Natural killer cell (primary cell): ENCODE results near the gene DPYSL5. TPM values are rescaled to one million over a fixed set of nuclear protein-coding genes. Genes with fewer than 3 reads are reported as not detected.

Experiments used
- ATAC-seq, 3 donors: fragments of 150-1000 bp in 2 of 3; fragments of 200-7000 bp in 1 of 3; cut with Tn5 transposase; 1 replicate in 1 of 3; 2 replicates in 2 of 3; pipeline ENCODE4 v1.10.0; 2021; ENCODE audit warnings: mild to moderate bottlenecking in 2 of 3, moderate library complexity in 2 of 3
- DNase-seq, 2 donors: peaks; one replicate each; pipeline versions ENCODE4 v3.0.0 to v3.0.0-alpha.2; 2013 to 2021; ENCODE audit warnings: mixed read lengths in 1 of 2
- H3K27ac ChIP-seq: one replicate; pipeline ENCODE4 v1.5.1; 2013; ENCODE audit warnings: mild to moderate bottlenecking, low read length
- H3K27me3 ChIP-seq: one replicate; pipeline ENCODE4 v1.6.1; 2013; ENCODE audit warnings: low read length; ENCODE audit not compliant: control insufficient read depth, insufficient read depth
- H3K36me3 ChIP-seq: one replicate; pipeline ENCODE4 v1.6.1; 2013; ENCODE audit warnings: low read length; ENCODE audit not compliant: control insufficient read depth, insufficient read depth
- H3K4me1 ChIP-seq: one replicate; pipeline ENCODE4 v1.6.1; 2013; ENCODE audit warnings: low read length; ENCODE audit not compliant: control insufficient read depth, insufficient read depth
- H3K4me3 ChIP-seq: one replicate; pipeline ENCODE4 v1.5.1; 2013; ENCODE audit warnings: low read length
- H3K9me3 ChIP-seq: one replicate; pipeline ENCODE4 v1.6.1; 2013; ENCODE audit warnings: low read length; ENCODE audit not compliant: control insufficient read depth, insufficient read depth
- H3K27ac Mint-ChIP-seq, 2 donors: one replicate each; pipeline ENCODE4 v1.8.0; 2022; ENCODE audit warnings: mild to moderate bottlenecking in 2 of 2, mixed read lengths in 2 of 2, moderate library complexity in 1 of 2
- H3K27me3 Mint-ChIP-seq, 2 donors: one replicate each; pipeline ENCODE4 v1.8.0; 2022; ENCODE audit warnings: low read depth in 2 of 2, mixed read lengths in 2 of 2
- H3K36me3 Mint-ChIP-seq: one replicate; pipeline ENCODE4 v1.8.0; 2022; ENCODE audit warnings: mixed read lengths
- H3K4me1 Mint-ChIP-seq, 2 donors: one replicate each; pipeline ENCODE4 v1.8.0; 2022; ENCODE audit warnings: mixed read lengths in 2 of 2
- H3K4me3 Mint-ChIP-seq: one replicate; pipeline ENCODE4 v1.8.0; 2022; ENCODE audit warnings: mild to moderate bottlenecking, moderate library complexity, mixed read lengths
- H3K9me3 Mint-ChIP-seq, 2 donors: one replicate each; pipeline ENCODE4 v1.8.0; 2022; ENCODE audit warnings: mixed read lengths in 2 of 2
- CTCF ChIP-seq: fragments of 200-600 bp; IDR thresholded peaks from one replicate; pipeline ENCODE4 v1.8.0; 2022; ENCODE audit warnings: antibody characterized with exemption
- WGBS: methylation state at CpG from one replicate; pipeline ENCODE4 v1.1.7; 2013; ENCODE audit warnings: missing lambda C conversion rate; ENCODE audit not compliant: insufficient coverage; 5-methylcytosine and 5-hydroxymethylcytosine counted together
- intact Hi-C: fragments of 100-400 bp; cut with micrococcal nuclease; formaldehyde crosslinking; loops from one replicate; pipeline ENCODE4 v1.14.2; 2022
- total RNA-seq, 4 donors: library from RNA; stranded (reverse); fragments of 120-200 nt in 1 of 4; gene quantifications; one replicate each; pipeline versions ENCODE4 v1.2.3 to v1.2.4, GENCODE V29; 2013 to 2022

DPYSL5 gene
- total RNA-seq, 3 donors from 2014 or later (not counting 1 experiment from before 2014, with no cell fraction given), result not detected

GRCh38 chr2:26898480-26899078 lies 50.6 kb downstream of the DPYSL5 start:
- no peak for ATAC-seq
- H3K9me3 ChIP-seq, result no peaks in the 10 kb centered on the region
- H3K36me3 ChIP-seq, result no peaks in the 10 kb centered on the region
- no peaks in the 10 kb centered on the region for H3K4me1 ChIP-seq
- peaks cover 2% of the 10 kb centered on the region for H3K27me3 ChIP-seq
- no peaks in the 10 kb centered on the region for H3K9me3 Mint-ChIP-seq
- 95% methylated on average over 15 of the region's 15 CpGs for WGBS
- peaks cover 6 to 10% of the 10 kb centered on the region in 2 donors for H3K27me3 Mint-ChIP-seq
- no peak for TF ChIP-seq CTCF
- no peaks in the 10 kb centered on the region for H3K4me1 Mint-ChIP-seq
- no peak overlapping the region for H3K27ac Mint-ChIP-seq
- no peak for DNase-seq
- H3K36me3 Mint-ChIP-seq, result no peaks in the 10 kb centered on the region
- no peak overlapping the region for H3K4me3 ChIP-seq
- H3K27ac ChIP-seq, result no peak overlapping the region
- no peak overlapping the region for H3K4me3 Mint-ChIP-seq
- intact Hi-C loops, result no loop called here

GRCh38 chr2:26899500-26900164 lies 51.7 kb downstream of the DPYSL5 start:
- no peaks in the 10 kb centered on the region for H3K36me3 Mint-ChIP-seq
- no peaks in the 10 kb centered on the region for H3K36me3 ChIP-seq
- 85% methylated on average over 6 of the region's 6 CpGs for WGBS
- no peaks in the 10 kb centered on the region for H3K4me1 ChIP-seq
- H3K27me3 Mint-ChIP-seq, result peaks cover 6 to 10% of the 10 kb centered on the region in 2 donors
- H3K4me3 ChIP-seq, result no peak overlapping the region
- no peak for TF ChIP-seq CTCF
- no peak for ATAC-seq
- H3K9me3 ChIP-seq, result no peaks in the 10 kb centered on the region
- DNase-seq, result no peak
- no peak overlapping the region for H3K4me3 Mint-ChIP-seq
- intact Hi-C loops, result no loop called here
- H3K27me3 ChIP-seq, result peaks cover 2% of the 10 kb centered on the region
- no peak overlapping the region for H3K27ac ChIP-seq
- no peaks in the 10 kb centered on the region for H3K4me1 Mint-ChIP-seq
- H3K9me3 Mint-ChIP-seq, result no peaks in the 10 kb centered on the region
- H3K27ac Mint-ChIP-seq, result no peak overlapping the region

GRCh38 chr2:26900831-26901321 lies 52.9 kb downstream of the DPYSL5 start:
- H3K36me3 Mint-ChIP-seq, result no peaks in the 10 kb centered on the region
- Histone ChIP-seq H3K4me3 (no peak overlapping the region), H3K36me3 (no peaks in the 10 kb centered on the region), H3K27me3 (peaks cover 2% of the 10 kb centered on the region), H3K4me1 (no peaks in the 10 kb centered on the region), H3K27ac (no peak overlapping the region), H3K9me3 (no peaks in the 10 kb centered on the region)
- TF ChIP-seq CTCF, result no peak
- H3K27ac Mint-ChIP-seq, result no peak overlapping the region
- no peaks in the 10 kb centered on the region for H3K4me1 Mint-ChIP-seq
- no peak overlapping the region for H3K4me3 Mint-ChIP-seq
- no peaks in the 10 kb centered on the region for H3K9me3 Mint-ChIP-seq
- H3K27me3 Mint-ChIP-seq, result peaks cover 9 to 18% of the 10 kb centered on the region in 2 donors
- WGBS, result 87% methylated on average over 8 of the region's 8 CpGs
- ATAC-seq, result no peak
- intact Hi-C loops, result no loop called here
- no peak for DNase-seq
